Endothelial cell of umbilical vein (primary cell): Measurements from ENCODE around the gene NXNL2.

Experiments
- CTCF ChIP-seq, 2 donors: IDR thresholded peaks; 1 replicate in 1 of 2; 2 replicates in 1 of 2; pipeline ENCODE4 v1.5.1; 2011; ENCODE audit warnings: low read length in 2 of 2, mild to moderate bottlenecking in 2 of 2, moderate library complexity in 2 of 2, control low read depth in 1 of 2, inconsistent platforms in 1 of 2, low read depth in 1 of 2; ENCODE audit not compliant: insufficient read depth in 1 of 2; ENCODE audit errors: extremely low read depth in 1 of 2
- MAX ChIP-seq: IDR thresholded peaks from 2 replicates; pipeline ENCODE4 v1.6.1; 2011; ENCODE audit not compliant: insufficient read depth, insufficient read length
- MYC ChIP-seq: IDR thresholded peaks from one replicate; pipeline ENCODE4 v1.6.1; 2011; ENCODE audit warnings: mild to moderate bottlenecking, low read depth, low read length
- POLR2A ChIP-seq: IDR thresholded peaks from 2 replicates; pipeline ENCODE4 v1.6.1; 2012; ENCODE audit warnings: low read depth, mild to moderate bottlenecking, control low read depth, low read length
- POLR2AphosphoS5 ChIP-seq: IDR thresholded peaks from 2 replicates; pipeline ENCODE4 v1.6.1; 2012; ENCODE audit warnings: low read depth, mild to moderate bottlenecking, control low read depth, low read length, moderate library complexity; ENCODE audit not compliant: insufficient read depth

- TF ChIP-seq CTCF (IDR thresholded peaks at IDR 0.05; ENCODE audit: extremely low read depth in 1 of 2, insufficient read depth in 1 of 2, low read depth in 1 of 2, low read length in 2 of 2) (no peak), POLR2A (no peak), MAX (no peak), MYC (no peak), POLR2AphosphoS5 (no peak)
Measured at GRCh38 chr9:88530051-88530450, 4.9 kb upstream of the NXNL2 start.
